ENCODE results near the gene SLCO3A1. TPM values are rescaled to one million over a fixed set of nuclear protein-coding genes. Genes with fewer than 3 reads are reported as not detected.
A peak's percentile ranks its signal among the peaks of the same experiment; 100 is the strongest.

The SLCO3A1 gene
- total and polyA plus RNA-seq, 2 of the 8 experiments (the other 6 are each of a cell fraction or from before 2014, with no cell fraction given): 15.1 to 20.4 TPM

DNA sequence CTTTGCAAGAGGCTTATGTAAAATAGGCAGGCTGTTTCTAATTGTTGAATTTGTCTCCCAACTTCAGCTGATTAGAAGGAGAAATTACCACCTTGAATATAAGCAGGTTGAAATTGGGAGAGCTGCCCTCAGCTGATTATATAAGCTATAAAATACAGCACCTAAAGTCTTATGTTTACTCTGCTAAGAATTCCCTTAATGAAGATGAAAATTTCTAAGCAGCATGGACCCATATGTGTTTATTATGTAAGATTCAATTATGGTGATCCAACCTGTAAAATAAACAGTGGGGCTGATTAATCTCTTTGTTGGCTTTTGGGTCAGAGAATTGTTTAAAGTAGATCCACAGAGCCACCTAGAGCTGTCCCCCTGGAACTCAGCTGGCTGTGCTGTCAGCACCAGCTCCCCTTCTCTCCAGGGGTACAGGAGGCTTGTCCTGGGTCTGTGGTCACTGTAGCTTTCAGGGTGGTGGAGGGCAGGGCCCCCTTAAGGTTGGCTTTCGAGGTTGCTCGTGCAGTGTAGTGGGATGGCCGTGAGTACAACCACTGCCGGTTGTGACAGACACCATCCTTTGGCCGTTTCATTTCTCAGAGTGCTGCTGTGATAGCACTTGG is 9.5 kb downstream of the SLCO3A1 start:
- Histone ChIP-seq H3K18ac (ENCODE audit: extremely low read depth, low read length) (no peak overlapping the region), H2BK5ac (ENCODE audit: low read depth, low read length) (no peak overlapping the region), H3K9ac (replicated peaks in 1 of 4; ENCODE audit: extremely low read depth in 1 of 4, low read depth in 3 of 4, low read length in 3 of 4) (no peak overlapping the region; a peak in 1 of 7 replicates), H2BK120ac (replicated peaks; ENCODE audit: low read depth, low read length) (no peak overlapping the region), H4K91ac (replicated peaks; ENCODE audit: insufficient read length, low read length) (no peak overlapping the region), H3K79me2 (ENCODE audit: control insufficient read depth in 1 of 2, insufficient read depth in 2 of 2, low read length in 2 of 2) (peaks cover 0 to 42% of the 10 kb centered on the region in 2 experiments; a peak in 2 of 4 replicates), H3K27me3 (replicated peaks in 1 of 4; ENCODE audit: control insufficient read depth in 3 of 4, extremely low read depth in 1 of 4, insufficient read depth in 3 of 4, low read length in 3 of 4) (no peaks in the 10 kb centered on the region), H3K14ac (ENCODE audit: insufficient read length) (no peak overlapping the region), H3K4me1 (replicated peaks in 1 of 4; ENCODE audit: control insufficient read depth in 3 of 4, insufficient read depth in 4 of 4, low read length in 3 of 4) (peaks cover 0 to 13% (median 9%) of the 10 kb centered on the region in 4 experiments; a peak in 6 of 7 replicates), H4K8ac (ENCODE audit: extremely low read depth, insufficient read depth, low read length) (no peak overlapping the region), H2BK15ac (ENCODE audit: low read length) (no peak overlapping the region), H4K20me1 (replicated peaks in 1 of 2; ENCODE audit: control insufficient read depth in 1 of 2, insufficient read depth in 2 of 2, low read length in 2 of 2) (peaks cover 0 to 3% of the 10 kb centered on the region in 2 experiments), H3K4me2 (ENCODE audit: insufficient read depth in 1 of 2, low read depth in 2 of 2, low read length in 2 of 2) (no peak overlapping the region; a peak in 1 of 4 replicates), H3K27ac (ENCODE audit: low read depth, low read length) (no peak overlapping the region), H3K4me3 (ENCODE audit: extremely low read depth in 1 of 4, insufficient read depth in 2 of 4, low read depth in 3 of 4, low read length in 4 of 4) (no peak overlapping the region), H3K9me3 (ENCODE audit: insufficient read depth in 2 of 2, low read depth in 1 of 2, low read length in 1 of 2) (no peaks in the 10 kb centered on the region), H4K5ac (ENCODE audit: insufficient read length, low read depth, low read length) (no peak overlapping the region), H2AFZ (ENCODE audit: low read length) (no peak overlapping the region), H3K36me3 (ENCODE audit: control insufficient read depth in 2 of 4, insufficient read depth in 4 of 4, low read length in 3 of 4) (no peaks in the 10 kb centered on the region), H3K23me2 (ENCODE audit: low read depth, low read length) (no peaks in the 10 kb centered on the region), H3K4ac (replicated peaks; ENCODE audit: insufficient read length, low read depth, low read length) (no peak overlapping the region), H2BK20ac (ENCODE audit: low read length) (no peak overlapping the region), H2BK12ac (ENCODE audit: low read depth, low read length) (no peak overlapping the region), H3K56ac (replicated peaks; ENCODE audit: insufficient read length, low read depth, low read length) (no peak overlapping the region), H3K79me1 (ENCODE audit: low read depth, low read length) (peaks cover 8% of the 10 kb centered on the region), H3K23ac (ENCODE audit: insufficient read length) (no peak overlapping the region), H2AK5ac (ENCODE audit: low read depth, low read length) (no peak overlapping the region)
- DNase-seq (ENCODE audit: low read depth in 1 of 2, low spot score in 2 of 2) (no peak), FAIRE-seq (no peak)
- POLR2A ChIA-PET (ENCODE audit: partially characterized antibody): interaction anchor here (0.6 to 1.1 kb wide), 2 partner anchors 10 to 12 kb away, joined by 3 read pairs; no protein-coding TSS in a partner anchor
- no peak for TF ChIP-seq SIN3A (conservative IDR thresholded peaks at IDR 0.05 in 1 of 2, IDR thresholded peaks at IDR 0.05 in 1 of 2; ENCODE audit: low read depth in 1 of 2, low read length in 2 of 2)
- 0 out of 4 replicates have a peak, but pooled peaks of 1 of the 2 experiments have one; percentile 17 for TF ChIP-seq RAD21 (IDR thresholded peaks at IDR 0.05 in 1 of 2, conservative IDR thresholded peaks at IDR 0.05 in 1 of 2; ENCODE audit: low read depth in 2 of 2, low read length in 2 of 2)
- TF ChIP-seq, protein P1, sequence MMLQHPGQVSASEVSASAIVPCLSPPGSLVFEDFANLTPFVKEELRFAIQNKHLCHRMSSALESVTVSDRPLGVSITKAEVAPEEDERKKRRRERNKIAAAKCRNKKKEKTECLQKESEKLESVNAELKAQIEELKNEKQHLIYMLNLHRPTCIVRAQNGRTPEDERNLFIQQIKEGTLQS (IDR thresholded peaks at IDR 0.05; ENCODE audit: insufficient read depth, low read depth, low read length): no peak
- TF ChIP-seq KDM4A (IDR thresholded peaks at IDR 0.05; ENCODE audit: low read depth, low read length, severe bottlenecking): no peak
- no peak for TF ChIP-seq RBBP5 (IDR thresholded peaks at IDR 0.05; ENCODE audit: borderline replicate concordance, low read depth, low read length)
- TF ChIP-seq, protein P2, sequence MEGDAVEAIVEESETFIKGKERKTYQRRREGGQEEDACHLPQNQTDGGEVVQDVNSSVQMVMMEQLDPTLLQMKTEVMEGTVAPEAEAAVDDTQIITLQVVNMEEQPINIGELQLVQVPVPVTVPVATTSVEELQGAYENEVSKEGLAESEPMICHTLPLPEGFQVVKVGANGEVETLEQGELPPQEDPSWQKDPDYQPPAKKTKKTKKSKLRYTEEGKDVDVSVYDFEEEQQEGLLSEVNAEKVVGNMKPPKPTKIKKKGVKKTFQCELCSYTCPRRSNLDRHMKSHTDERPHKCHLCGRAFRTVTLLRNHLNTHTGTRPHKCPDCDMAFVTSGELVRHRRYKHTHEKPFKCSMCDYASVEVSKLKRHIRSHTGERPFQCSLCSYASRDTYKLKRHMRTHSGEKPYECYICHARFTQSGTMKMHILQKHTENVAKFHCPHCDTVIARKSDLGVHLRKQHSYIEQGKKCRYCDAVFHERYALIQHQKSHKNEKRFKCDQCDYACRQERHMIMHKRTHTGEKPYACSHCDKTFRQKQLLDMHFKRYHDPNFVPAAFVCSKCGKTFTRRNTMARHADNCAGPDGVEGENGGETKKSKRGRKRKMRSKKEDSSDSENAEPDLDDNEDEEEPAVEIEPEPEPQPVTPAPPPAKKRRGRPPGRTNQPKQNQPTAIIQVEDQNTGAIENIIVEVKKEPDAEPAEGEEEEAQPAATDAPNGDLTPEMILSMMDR (IDR thresholded peaks at IDR 0.05; ENCODE audit: control extremely low read depth in 1 of 3, insufficient read depth in 1 of 3, low read depth in 1 of 3, low read length in 3 of 3): peak in 2 of 3 experiments; percentile 1 to 2; a peak in 1 of 4 replicates
- 78% methylated on average over 5 of the region's 5 CpGs; no CpG with 5 or more reads in 1 of the 2 experiments for WGBS, 2 experiments (ENCODE audit: extremely low coverage in 1 of 2, insufficient coverage in 1 of 2, insufficient read length in 1 of 2, insufficient replicate concordance in 2 of 2, low coverage in 1 of 2, low lambda C conversion rate in 2 of 2, missing lambda C conversion rate in 1 of 2)
- CTCF ChIA-PET (ENCODE audit: partially characterized antibody): interaction anchor here (0.7 to 10.1 kb wide), 14 partner anchors 11 to 219 kb away, joined by 3 to 108 read pairs (median 3); partner anchors contain the start of gene SLCO3A1
